Calu3 (cell line): Measurements from ENCODE around the gene ATP13A4. TPM values are rescaled to one million over a fixed set of nuclear protein-coding genes. Genes with fewer than 3 reads are reported as not detected.
A peak's percentile ranks its signal among the peaks of the same experiment; 100 is the strongest.

Experiments used
- BruUV-seq: library from RNA; stranded (reverse); fragments of 400-500 nt; replicated peaks from 2 replicates; lab custom pipeline; 2021; lab: Mats Ljungman, UMichigan
- CTCF ChIA-PET: fragments of 300-600 bp; sonication (Branson Sonifier 250); formaldehyde crosslinking; loops from one replicate; lab custom pipeline; 2022; ENCODE audit warnings: antibody characterized with exemption; lab: Charles Lee
- DNase-seq: peaks from one replicate; pipeline ENCODE4 v3.0.0; 2022
- H3K27ac Mint-ChIP-seq: one replicate; pipeline ENCODE4 v1.8.0; 2022; ENCODE audit warnings: mixed read lengths; ENCODE audit not compliant: unreplicated experiment
- H3K27me3 Mint-ChIP-seq: one replicate; pipeline ENCODE4 v1.8.0; 2022; ENCODE audit warnings: mixed read lengths; ENCODE audit not compliant: unreplicated experiment
- H3K36me3 Mint-ChIP-seq: one replicate; pipeline ENCODE4 v1.8.0; 2022; ENCODE audit warnings: mild to moderate bottlenecking, moderate library complexity, mixed read lengths; ENCODE audit not compliant: insufficient read depth, unreplicated experiment
- H3K4me1 Mint-ChIP-seq: one replicate; pipeline ENCODE4 v1.8.0; 2022; ENCODE audit warnings: mild to moderate bottlenecking, low read depth, mixed read lengths; ENCODE audit not compliant: unreplicated experiment
- H3K4me3 Mint-ChIP-seq: one replicate; pipeline ENCODE4 v1.8.0; 2022; ENCODE audit warnings: mild to moderate bottlenecking, low read depth, moderate library complexity, mixed read lengths; ENCODE audit not compliant: unreplicated experiment
- H3K9me3 Mint-ChIP-seq: one replicate; pipeline ENCODE4 v1.8.0; 2022; ENCODE audit warnings: low read depth, mixed read lengths; ENCODE audit not compliant: unreplicated experiment
- intact Hi-C: fragments of 100-400 bp; cut with micrococcal nuclease; formaldehyde crosslinking; loops from one replicate; pipeline ENCODE4 v1.10.0; 2022; ENCODE audit not compliant: unreplicated experiment
- total RNA-seq: library from RNA; stranded (reverse); gene quantifications from 2 replicates; pipeline ENCODE4 v1.2.3, GENCODE V29; 2022
- TF ChIP-seq, protein P1 (sequence below): fragments of 200-600 bp; IDR thresholded peaks from one replicate; pipeline ENCODE4 v1.8.0; 2022; ENCODE audit warnings: antibody characterized with exemption; ENCODE audit not compliant: unreplicated experiment

Gene ATP13A4
- total RNA-seq, 1 experiment from 2014 or later, result 24.6 TPM

DNA sequence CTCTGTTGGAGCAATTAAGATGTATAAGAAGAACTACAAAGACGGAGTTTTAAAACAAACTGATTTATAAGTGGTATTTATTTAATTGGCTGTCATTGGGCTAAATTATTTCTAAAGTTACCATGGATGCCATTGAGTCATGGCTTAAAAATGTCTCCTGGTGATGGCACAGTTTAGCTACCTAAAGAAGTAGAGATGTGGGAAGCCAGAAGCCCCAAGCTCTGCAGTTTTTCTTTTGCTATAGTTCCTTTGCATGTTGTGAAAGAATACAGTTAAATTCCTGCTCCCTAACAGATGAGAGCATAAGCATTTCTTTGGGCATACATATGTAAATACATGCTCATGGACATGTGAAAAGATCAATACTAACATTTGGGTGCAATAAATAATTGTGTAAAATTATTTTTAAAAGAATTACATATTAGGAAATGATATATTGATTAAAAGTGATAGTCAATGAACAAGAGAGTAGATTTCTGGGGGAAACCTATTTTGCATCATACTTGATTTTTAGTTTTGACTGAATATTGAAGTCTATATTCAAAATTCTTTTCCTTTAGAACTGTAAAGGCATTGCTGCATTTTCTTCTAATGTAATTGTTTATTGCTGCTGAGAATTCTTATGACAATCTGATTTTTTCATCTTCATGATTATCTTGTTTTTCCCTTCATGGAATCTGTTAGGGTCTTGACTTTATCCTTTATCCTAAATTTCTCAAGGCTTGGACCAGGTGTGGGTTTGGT is 40.4 kb upstream of the ATP13A4 start:
- TF ChIP-seq, protein P1, sequence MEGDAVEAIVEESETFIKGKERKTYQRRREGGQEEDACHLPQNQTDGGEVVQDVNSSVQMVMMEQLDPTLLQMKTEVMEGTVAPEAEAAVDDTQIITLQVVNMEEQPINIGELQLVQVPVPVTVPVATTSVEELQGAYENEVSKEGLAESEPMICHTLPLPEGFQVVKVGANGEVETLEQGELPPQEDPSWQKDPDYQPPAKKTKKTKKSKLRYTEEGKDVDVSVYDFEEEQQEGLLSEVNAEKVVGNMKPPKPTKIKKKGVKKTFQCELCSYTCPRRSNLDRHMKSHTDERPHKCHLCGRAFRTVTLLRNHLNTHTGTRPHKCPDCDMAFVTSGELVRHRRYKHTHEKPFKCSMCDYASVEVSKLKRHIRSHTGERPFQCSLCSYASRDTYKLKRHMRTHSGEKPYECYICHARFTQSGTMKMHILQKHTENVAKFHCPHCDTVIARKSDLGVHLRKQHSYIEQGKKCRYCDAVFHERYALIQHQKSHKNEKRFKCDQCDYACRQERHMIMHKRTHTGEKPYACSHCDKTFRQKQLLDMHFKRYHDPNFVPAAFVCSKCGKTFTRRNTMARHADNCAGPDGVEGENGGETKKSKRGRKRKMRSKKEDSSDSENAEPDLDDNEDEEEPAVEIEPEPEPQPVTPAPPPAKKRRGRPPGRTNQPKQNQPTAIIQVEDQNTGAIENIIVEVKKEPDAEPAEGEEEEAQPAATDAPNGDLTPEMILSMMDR, result no peak

DNA sequence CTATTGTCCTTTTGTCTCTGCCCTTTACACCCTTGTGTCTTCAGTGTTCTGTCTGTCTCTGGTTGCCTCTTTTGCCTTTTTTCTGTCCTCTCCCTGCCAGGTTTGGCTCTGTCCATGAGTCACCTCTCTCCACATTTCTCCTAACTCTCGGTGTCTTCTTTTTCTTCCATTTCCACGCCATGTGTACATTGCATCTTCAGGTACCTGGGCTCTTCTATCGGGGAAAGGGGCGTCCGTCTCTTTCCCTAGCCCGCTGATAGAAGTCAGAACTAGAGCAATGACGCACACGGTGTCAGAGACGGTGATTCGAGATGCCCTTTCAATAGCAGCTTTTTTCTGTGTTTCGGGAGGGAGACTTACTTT is 39.0 kb upstream of the ATP13A4 start:
- peaks cover 41% of the 10 kb centered on the region for H3K36me3 Mint-ChIP-seq
- intact Hi-C loops, result no loop called here
- H3K27me3 Mint-ChIP-seq, result no peaks in the 10 kb centered on the region
- peaks cover 47% of the 10 kb centered on the region for H3K4me1 Mint-ChIP-seq
- BruUV-seq, result no TSS peak
- TF ChIP-seq, protein P1, result no peak
- no peak for DNase-seq
- no peaks in the 10 kb centered on the region for H3K9me3 Mint-ChIP-seq
- H3K4me3 Mint-ChIP-seq, result peak overlapping the region; percentile 92
- peak overlapping the region; percentile 96 for H3K27ac Mint-ChIP-seq
- CTCF ChIA-PET, result no interaction called here

More for the DNA sequence above, 40.4 kb upstream of the ATP13A4 start:
- intact Hi-C loops, result no loop called here
- Mint-ChIP-seq H3K27ac (no peak overlapping the region), H3K4me3 (peak overlapping the region; percentile 92), H3K27me3 (no peaks in the 10 kb centered on the region), H3K9me3 (no peaks in the 10 kb centered on the region), H3K36me3 (peaks cover 42% of the 10 kb centered on the region), H3K4me1 (peaks cover 40% of the 10 kb centered on the region)
- no TSS peak for BruUV-seq
- no peak for DNase-seq
- CTCF ChIA-PET, result interaction anchor here (0.7 kb wide), 1 partner anchor 176 kb away, joined by 4 read pairs; no protein-coding TSS in a partner anchor

GRCh38 chr3:193592841-193593667 is 38.4 kb upstream of the ATP13A4 start, which contains the start of gene OPA1:
Gene OPA1 (plus strand): TSS chr3:193593208. CDS start chr3:193593378, 170 bp downstream.
- no peaks in the 10 kb centered on the region for H3K9me3 Mint-ChIP-seq
- H3K36me3 Mint-ChIP-seq, result peaks cover 41% of the 10 kb centered on the region
- peak; percentile 100 for DNase-seq
- no TSS peak for BruUV-seq
- CTCF ChIA-PET, result no interaction called here
- H3K27ac Mint-ChIP-seq, result peak within 1 kb of the TSS; percentile 96
- peak within 1 kb of the TSS; percentile 92 for H3K4me3 Mint-ChIP-seq
- H3K27me3 Mint-ChIP-seq, result no peaks in the 10 kb centered on the region
- TF ChIP-seq, protein P1, result no peak
- H3K4me1 Mint-ChIP-seq, result peaks cover 43% of the 10 kb centered on the region
- intact Hi-C loops, result no loop called here

DNA sequence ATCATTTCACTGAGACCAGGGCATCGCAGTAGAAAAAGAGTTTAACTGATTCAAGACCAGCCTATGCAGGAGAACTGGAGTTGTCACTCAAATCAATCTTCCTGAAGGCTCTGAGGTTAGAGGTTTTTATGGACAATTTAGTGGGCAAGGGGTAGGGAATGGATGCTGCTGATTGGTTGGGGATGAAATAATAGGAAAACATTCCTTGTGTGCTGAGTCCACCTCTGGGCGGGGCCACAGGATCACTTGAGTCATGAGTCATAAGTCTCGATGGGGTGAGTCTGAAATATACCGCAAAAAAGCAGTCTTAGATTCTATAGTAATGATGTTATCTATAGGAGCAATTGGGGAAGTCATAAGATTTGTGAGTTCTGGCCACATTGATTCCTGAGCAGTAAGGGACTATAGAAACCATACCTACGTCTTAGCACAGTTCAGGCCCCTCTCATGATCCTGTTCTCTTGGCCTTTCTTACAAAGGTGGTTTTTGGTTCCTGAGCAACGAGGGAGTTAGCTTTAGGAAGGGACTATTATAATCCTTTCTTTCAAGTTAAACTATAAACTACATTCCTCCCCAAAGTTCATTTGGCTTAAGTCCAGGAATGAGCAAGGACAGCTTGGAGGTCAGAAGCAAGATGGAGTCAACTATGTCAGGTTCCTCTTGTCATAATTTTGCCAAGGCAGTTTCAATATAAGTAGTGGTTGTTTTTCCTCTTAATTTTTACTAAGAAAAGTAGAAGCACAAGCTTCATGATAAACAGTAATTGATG is 35.6 kb upstream of the ATP13A4 start:
- H3K9me3 Mint-ChIP-seq, result no peaks in the 10 kb centered on the region
- peaks cover 29% of the 10 kb centered on the region for H3K36me3 Mint-ChIP-seq
- intact Hi-C loops, result no loop called here
- TF ChIP-seq, protein P1, result no peak
- no peaks in the 10 kb centered on the region for H3K27me3 Mint-ChIP-seq
- DNase-seq, result peak; percentile 82
- peak overlapping the region; percentile 89 for H3K27ac Mint-ChIP-seq
- peaks cover 19% of the 10 kb centered on the region for H3K4me1 Mint-ChIP-seq
- no TSS peak for BruUV-seq
- CTCF ChIA-PET, result interaction anchor here (0.6 kb wide), 3 partner anchors 16 to 1895 kb away, joined by 3 read pairs; no protein-coding TSS in a partner anchor
- H3K4me3 Mint-ChIP-seq, result peak overlapping the region; percentile 47
